Endometrial microvascular endothelial cells (primary cell): ENCODE data around the gene MGMT. TPM values are rescaled to one million over a fixed set of nuclear protein-coding genes. Genes with fewer than 3 reads are reported as not detected.

Source experiments
- in situ Hi-C: cut with HindIII; loops from 2 replicates; pipeline ENCODE4 v1.10.0; 2017; ENCODE audit warnings: low sequenced_read_pairs, low pct_unique_long_range_greater_than_20kb; ENCODE audit errors: inconsistent ontology term
- total RNA-seq: library from RNA; depleted of rRNA; stranded (reverse); fragments of >200 nt; gene quantifications from one replicate; pipeline ENCODE4 v1.2.3, GENCODE V29; 2015; ENCODE audit errors: inconsistent ontology term

The MGMT gene
- total RNA-seq, 1 donor from 2014 or later: 2.0 TPM

- in situ Hi-C loops: no loop called here
These were observed 239.5 kb downstream of the MGMT start for GRCh38 chr10:129706523-129706922.

- in situ Hi-C loops: no loop called here
These were observed 240.7 kb downstream of the MGMT start for GRCh38 chr10:129707406-129708388.

- in situ Hi-C loops: no loop called here
These were observed 242.1 kb downstream of the MGMT start for GRCh38 chr10:129709101-129709500.

GRCh38 chr10:129709627-129710509, 242.8 kb downstream of the MGMT start:
- in situ Hi-C loops: no loop called here

- in situ Hi-C loops: no loop called here
These were observed 243.4 kb downstream of the MGMT start for GRCh38 chr10:129710510-129710847.

- in situ Hi-C loops: no loop called here
These were observed 244.2 kb downstream of the MGMT start for GRCh38 chr10:129711291-129711690.

GRCh38 chr10:129712000-129712399, 245.0 kb downstream of the MGMT start:
- in situ Hi-C loops: no loop called here

GRCh38 chr10:129713659-129714265, 246.7 kb downstream of the MGMT start:
- in situ Hi-C loops: no loop called here

GRCh38 chr10:129715805-129716204, 248.8 kb downstream of the MGMT start:
- in situ Hi-C loops: no loop called here

- in situ Hi-C loops: no loop called here
These were observed 249.2 kb downstream of the MGMT start for GRCh38 chr10:129716211-129716681.

- in situ Hi-C loops: no loop called here
These were observed 249.8 kb downstream of the MGMT start for GRCh38 chr10:129716881-129717280.

GRCh38 chr10:129717816-129718547, 250.9 kb downstream of the MGMT start:
- in situ Hi-C loops: no loop called here

GRCh38 chr10:129718548-129719414, 251.7 kb downstream of the MGMT start:
- in situ Hi-C loops: no loop called here

- in situ Hi-C loops: no loop called here
These were observed 252.3 kb downstream of the MGMT start for GRCh38 chr10:129719415-129719739.

GRCh38 chr10:129719889-129720590, 253.0 kb downstream of the MGMT start:
- in situ Hi-C loops: no loop called here

- in situ Hi-C loops: no loop called here
These were observed 258.0 kb downstream of the MGMT start for GRCh38 chr10:129725011-129725410.

GRCh38 chr10:129725482-129725881, 258.4 kb downstream of the MGMT start:
- in situ Hi-C loops: no loop called here
